ENCODE measurements around the gene CTSD. TPM values are rescaled to one million over a fixed set of nuclear protein-coding genes. Genes with fewer than 3 reads are reported as not detected.

CTSD gene
- total and polyA plus RNA-seq, 12 donors: 191 to 4,168 (median 1,999) TPM

DNA sequence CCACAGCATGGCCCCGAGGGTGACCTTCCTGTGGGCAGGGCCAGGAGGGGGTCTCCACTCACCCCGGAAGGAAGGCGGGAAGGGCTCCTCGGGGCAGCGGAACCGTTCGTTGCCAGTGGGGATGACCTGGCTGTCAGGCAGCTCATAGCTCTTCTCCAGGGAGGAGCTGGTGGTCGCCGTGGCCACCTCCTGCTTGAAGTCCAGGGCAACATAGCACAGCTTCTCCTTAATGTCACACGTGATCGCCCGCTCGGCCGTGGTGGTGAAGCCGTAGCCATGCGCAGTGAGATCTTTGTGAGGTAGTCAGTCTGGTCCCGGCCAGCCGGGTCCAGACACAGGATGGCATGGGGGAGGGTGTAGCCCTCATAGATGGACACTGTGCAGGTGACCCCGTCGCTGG, 39.5 kb upstream of the CTSD start:
- H3K4me3 ChIP-seq: no peak overlapping the region
- H3K36me3 ChIP-seq (replicated peaks in 1 of 2): no peaks in the 10 kb centered on the region
- no peak for TF ChIP-seq CTCF (IDR thresholded peaks at IDR 0.05)
- no peak for TF ChIP-seq POLR2A (IDR thresholded peaks at IDR 0.05)
- peaks cover 0 to 3% of the 10 kb centered on the region in 2 donors for H3K4me1 ChIP-seq (replicated peaks in 1 of 2)
- H3K27ac ChIP-seq: no peak overlapping the region
- no peak for DNase-seq
- intact Hi-C loops (cut with DNase I): no loop called here
- no peaks in the 10 kb centered on the region for H3K9me3 ChIP-seq (replicated peaks in 1 of 3)
- WGBS, 4 donors: 92 to 93% (median 92%) methylated on average over 14 to 20 of the region's 20 CpGs
- peaks cover 6% of the 10 kb centered on the region for H3K27me3 ChIP-seq

GRCh38 chr11:1797391-1798125, 33.8 kb upstream of the CTSD start:
- intact Hi-C loops (cut with DNase I): no loop called here
- no peak for TF ChIP-seq POLR2A (IDR thresholded peaks at IDR 0.05)
- no peak for TF ChIP-seq CTCF (IDR thresholded peaks at IDR 0.05)
- no peaks in the 10 kb centered on the region for H3K9me3 ChIP-seq (replicated peaks in 1 of 3)
- no peaks in the 10 kb centered on the region for H3K36me3 ChIP-seq (replicated peaks in 1 of 2)
- DNase-seq: no peak
- no peak overlapping the region for H3K4me3 ChIP-seq
- no peaks in the 10 kb centered on the region for H3K4me1 ChIP-seq (replicated peaks in 1 of 2)
- H3K27ac ChIP-seq: no peak overlapping the region
- H3K27me3 ChIP-seq: peaks cover 6% of the 10 kb centered on the region
- 83 to 88% (median 86%) methylated on average over 14 of the region's 14 CpGs for WGBS, 4 donors

GRCh38 chr11:1796413-1797011, 32.8 kb upstream of the CTSD start:
- TF ChIP-seq POLR2A (IDR thresholded peaks at IDR 0.05): no peak
- TF ChIP-seq CTCF (IDR thresholded peaks at IDR 0.05): no peak
- Histone ChIP-seq H3K4me3 (no peak overlapping the region), H3K27ac (no peak overlapping the region), H3K4me1 (replicated peaks in 1 of 2) (no peaks in the 10 kb centered on the region), H3K36me3 (replicated peaks in 1 of 2) (no peaks in the 10 kb centered on the region), H3K27me3 (peaks cover 6% of the 10 kb centered on the region), H3K9me3 (replicated peaks in 1 of 3) (no peaks in the 10 kb centered on the region)
- 61 to 70% (median 69%) methylated on average over 7 to 12 of the region's 12 CpGs for WGBS, 4 donors
- intact Hi-C loops (cut with DNase I): no loop called here
- no peak for DNase-seq

GRCh38 chr11:1793081-1793480, 29.4 kb upstream of the CTSD start:
- no peaks in the 10 kb centered on the region for H3K9me3 ChIP-seq (replicated peaks in 1 of 3)
- 55 to 66% (median 59%) methylated on average over 3 of the region's 3 CpGs for WGBS, 4 donors
- H3K27ac ChIP-seq: no peak overlapping the region
- no peak overlapping the region for H3K4me3 ChIP-seq
- TF ChIP-seq CTCF (IDR thresholded peaks at IDR 0.05): no peak
- no peak for TF ChIP-seq POLR2A (IDR thresholded peaks at IDR 0.05)
- no peaks in the 10 kb centered on the region for H3K4me1 ChIP-seq (replicated peaks in 1 of 2)
- H3K27me3 ChIP-seq: no peaks in the 10 kb centered on the region
- no peaks in the 10 kb centered on the region for H3K36me3 ChIP-seq (replicated peaks in 1 of 2)
- intact Hi-C loops (cut with DNase I): no loop called here
- no peak for DNase-seq

Measured in adrenal gland (tissue), 12 donors.